Panc1 (cell line): ENCODE data around the gene SLC10A3. TPM values are rescaled to one million over a fixed set of nuclear protein-coding genes. Genes with fewer than 3 reads are reported as not detected.

Source experiments
- ATAC-seq: fragments of 200-7000 bp; cut with Tn5 transposase; 2 replicates; pipeline ENCODE4 v1.9.1; 2020; ENCODE audit warnings: mild to moderate bottlenecking, moderate library complexity
- BruUV-seq: library from RNA; stranded (reverse); fragments of 400-500 nt; replicated peaks from 2 replicates; lab custom pipeline; 2021; lab: Mats Ljungman, UMichigan
- CTCF ChIA-PET: fragments of 300-600 bp; sonication (Branson Sonifier 250); formaldehyde crosslinking; loops from one replicate; lab custom pipeline; 2022; ENCODE audit warnings: antibody characterized with exemption; lab: Charles Lee
- POLR2A ChIA-PET: fragments of 300-600 bp; sonication (Branson Sonifier 250); formaldehyde crosslinking; loops from one replicate; lab custom pipeline; 2022; ENCODE audit warnings: antibody characterized with exemption; lab: Charles Lee
- DNase-seq: peaks from one replicate; pipeline ENCODE4 v3.0.0-alpha.2; 2010; ENCODE audit warnings: low read depth, low spot score
- H3K27ac ChIP-seq: 2 replicates; pipeline ENCODE4 v1.5.1; 2011; ENCODE audit warnings: mild to moderate bottlenecking, low read length, inconsistent platforms
- H3K27me3 ChIP-seq: fragments of 200-500 bp; sonication (Bioruptor generic); 2 replicates; pipeline ENCODE4 v1.6.0; 2014; ENCODE audit warnings: low read length, inconsistent platforms; ENCODE audit not compliant: control insufficient read depth, insufficient read depth
- H3K36me3 ChIP-seq: fragments of 200-500 bp; sonication (Bioruptor generic); 2 replicates; pipeline ENCODE4 v1.5.1; 2014; ENCODE audit warnings: inconsistent platforms, mild to moderate bottlenecking, low read length, moderate library complexity; ENCODE audit not compliant: control insufficient read depth, insufficient read depth
- H3K4me1 ChIP-seq: 2 replicates; pipeline ENCODE4 v1.5.1; 2011; ENCODE audit warnings: inconsistent platforms, mild to moderate bottlenecking, low read length, moderate library complexity; ENCODE audit not compliant: control insufficient read depth, insufficient read depth
- H3K4me3 ChIP-seq, 2 experiments: 2 replicates each; pipeline ENCODE4 v1.5.1; 2011 to 2012; ENCODE audit warnings: low read depth in 2 of 2, low read length in 2 of 2, mild to moderate bottlenecking in 2 of 2, inconsistent platforms in 1 of 2, moderate library complexity in 1 of 2
- H3K9me3 ChIP-seq: fragments of 200-500 bp; sonication (Bioruptor generic); 2 replicates; pipeline ENCODE4 v1.5.1; 2014; ENCODE audit warnings: low read depth, mild to moderate bottlenecking, inconsistent platforms, low read length, moderate library complexity; ENCODE audit not compliant: control insufficient read depth, insufficient read depth
- CTCF ChIP-seq: fragments of 450-650 bp; IDR thresholded peaks from 2 replicates; pipeline ENCODE4 v1.5.1; 2017; ENCODE audit warnings: mild to moderate bottlenecking
- POLR2AphosphoS5 ChIP-seq: IDR thresholded peaks from 2 replicates; pipeline ENCODE4 v1.6.1; 2012; ENCODE audit warnings: mild to moderate bottlenecking, low read depth, low read length, moderate library complexity
- REST ChIP-seq, 2 experiments: IDR thresholded peaks; 2 replicates each; pipeline ENCODE4 v1.6.1; 2011 to 2012; ENCODE audit warnings: low read depth in 2 of 2, control low read depth in 1 of 2, low read length in 1 of 2, mild to moderate bottlenecking in 1 of 2, moderate library complexity in 1 of 2; ENCODE audit not compliant: insufficient read depth in 1 of 2
- SIN3A ChIP-seq: IDR thresholded peaks from 2 replicates; pipeline ENCODE4 v1.6.1; 2012; ENCODE audit warnings: low read depth, mild to moderate bottlenecking, low read length, moderate library complexity, borderline replicate concordance; ENCODE audit not compliant: insufficient read depth
- TCF7L2 ChIP-seq: IDR thresholded peaks from 2 replicates; pipeline ENCODE4 v1.6.1; 2011; ENCODE audit warnings: mild to moderate bottlenecking, low read depth, low read length, inconsistent platforms
- in situ Hi-C: cut with HindIII; loops from 2 replicates; pipeline ENCODE4 v1.10.0; 2016; ENCODE audit warnings: low sequenced_read_pairs, low pct_unique_long_range_greater_than_20kb
- intact Hi-C: fragments of 100-400 bp; cut with micrococcal nuclease; formaldehyde crosslinking; loops from one replicate; pipeline ENCODE4 v1.10.0; 2022; ENCODE audit not compliant: unreplicated experiment
- total RNA-seq: library from RNA; stranded (reverse); gene quantifications from one replicate; pipeline ENCODE4 v1.2.1, GENCODE V29; 2021; ENCODE audit not compliant: unreplicated experiment

The SLC10A3 gene
- total RNA-seq, 1 experiment from 2014 or later = 64.1 TPM

- ChIA-PET CTCF (no interaction called here), POLR2A (no interaction called here)
- Histone ChIP-seq H3K4me1 (no peaks in the 10 kb centered on the region), H3K27me3 (no peaks in the 10 kb centered on the region), H3K27ac (no peak overlapping the region), H3K4me3 (no peak overlapping the region), H3K36me3 (no peaks in the 10 kb centered on the region), H3K9me3 (no peaks in the 10 kb centered on the region)
- in situ Hi-C loops (no loop called here), intact Hi-C loops (no loop called here)
- no peak for DNase-seq
- BruUV-seq = no TSS peak
- no peak for TF ChIP-seq POLR2AphosphoS5
- no peak for TF ChIP-seq TCF7L2
- no peak for TF ChIP-seq SIN3A
- no peak for TF ChIP-seq CTCF
- TF ChIP-seq REST (IDR thresholded peaks at IDR 0.05; ENCODE audit: insufficient read depth in 1 of 2, low read depth in 2 of 2, low read length in 1 of 2) = no peak
- ATAC-seq = no peak
These were observed 22.2 kb downstream of the SLC10A3 start for GRCh38 chrX:154468217-154468616.

DNA sequence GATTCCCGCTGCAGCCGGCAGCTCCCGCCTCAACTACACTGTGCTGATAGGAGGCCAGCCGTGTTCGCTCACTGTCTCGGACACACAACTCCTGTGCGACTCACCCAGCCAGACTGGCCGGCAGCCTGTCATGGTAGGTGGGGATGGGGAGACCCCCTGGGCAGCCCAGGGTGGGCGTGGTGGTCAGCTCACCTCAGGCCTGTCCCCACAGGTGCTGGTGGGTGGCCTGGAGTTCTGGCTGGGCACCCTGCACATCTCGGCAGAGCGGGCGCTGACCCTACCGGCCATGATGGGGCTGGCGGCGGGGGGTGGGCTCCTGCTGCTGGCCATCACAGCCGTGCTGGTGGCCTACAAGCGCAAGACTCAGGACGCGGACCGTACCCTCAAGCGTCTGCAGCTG is 22.9 kb downstream of the SLC10A3 start:
- Histone ChIP-seq H3K4me1 (no peaks in the 10 kb centered on the region), H3K36me3 (no peaks in the 10 kb centered on the region), H3K27ac (no peak overlapping the region), H3K4me3 (no peak overlapping the region), H3K9me3 (no peaks in the 10 kb centered on the region), H3K27me3 (no peaks in the 10 kb centered on the region)
- ATAC-seq (no peak), DNase-seq (no peak)
- BruUV-seq = no TSS peak
- ChIA-PET POLR2A (no interaction called here), CTCF (no interaction called here)
- intact Hi-C loops = no loop called here
- in situ Hi-C loops = no loop called here
- TF ChIP-seq CTCF (no peak), SIN3A (no peak), POLR2AphosphoS5 (no peak), TCF7L2 (no peak), REST (IDR thresholded peaks at IDR 0.05; ENCODE audit: insufficient read depth in 1 of 2, low read depth in 2 of 2, low read length in 1 of 2) (no peak)
